HepG2 (cell line): ENCODE measurements around the gene RNF4. TPM values are rescaled to one million over a fixed set of nuclear protein-coding genes. Genes with fewer than 3 reads are reported as not detected.

ENCODE experiments used
- ATAC-seq: fragments of 200-7000 bp; cut with Tn5 transposase; 3 replicates; pipeline ENCODE4 v1.9.1; 2020; ENCODE audit warnings: mild to moderate bottlenecking, moderate library complexity
- BruUV-seq: library from RNA; stranded (reverse); fragments of 400-500 nt; replicated peaks from 2 replicates; lab custom pipeline; 2021; lab: Mats Ljungman, UMichigan
- CTCF ChIA-PET: fragments of 300-600 bp; formaldehyde crosslinking; extraction: SDS; loops from one replicate; lab custom pipeline; 2021; ENCODE audit warnings: low total read pairs, inconsistent platforms, low intra/inter-chr PET ratio; lab: Yijun Ruan, JAX
- POLR2A ChIA-PET: fragments of 350-600 bp; sonication (Branson Sonifier 250); formaldehyde crosslinking; loops from one replicate; lab custom pipeline; 2020; ENCODE audit warnings: antibody characterized with exemption, inconsistent platforms; lab: Yijun Ruan, JAX
- DNase-seq: peaks from one replicate; pipeline ENCODE4 v3.0.0-alpha.2; 2015; ENCODE audit warnings: low spot score
- FAIRE-seq: peaks from 3 replicates; lab custom pipeline; 2011; peaks lifted over from hg19 to GRCh38; lab: Jason Lieb, UNC
- H2AFZ ChIP-seq: one replicate; pipeline ENCODE4 v1.6.1; 2011; ENCODE audit warnings: low read length, inconsistent platforms
- H3K27ac ChIP-seq: fragments of 300-600 bp; 3 replicates; pipeline ENCODE4 v1.8.0; 2011; ENCODE audit warnings: mixed run types, mild to moderate bottlenecking, mixed read lengths, low read length, inconsistent platforms; ENCODE audit not compliant: insufficient read depth; ENCODE audit errors: extremely low read length
- H3K27me3 ChIP-seq, 2 experiments: fragments of 200-600 bp in 1 of 2; 2 replicates in 1 of 2; 3 replicates in 1 of 2; pipeline versions ENCODE4 v1.6.0 to v1.8.0; 2011; ENCODE audit warnings: low read length in 2 of 2, mild to moderate bottlenecking in 2 of 2, moderate library complexity in 2 of 2, inconsistent platforms in 1 of 2; ENCODE audit not compliant: insufficient read depth in 2 of 2, control insufficient read depth in 1 of 2
- H3K36me3 ChIP-seq, 2 experiments: fragments of 200-600 bp in 1 of 2; replicated peaks in 1 of 2; 2 replicates in 1 of 2; 3 replicates in 1 of 2; pipeline versions ENCODE4 v1.5.1 to v1.8.0; 2011; ENCODE audit warnings: low read length in 2 of 2, inconsistent platforms in 1 of 2; ENCODE audit not compliant: insufficient read depth in 2 of 2, control insufficient read depth in 1 of 2
- H3K4me1 ChIP-seq: 2 replicates; pipeline ENCODE4 v1.5.1; 2012; ENCODE audit warnings: low read length, inconsistent platforms; ENCODE audit not compliant: insufficient read depth
- H3K4me2 ChIP-seq: 2 replicates; pipeline ENCODE4 v1.6.0; 2011; ENCODE audit warnings: low read depth, low read length, inconsistent platforms
- H3K4me3 ChIP-seq, 3 experiments: fragments of 200-600 bp in 1 of 3; sonication (generic), shearing (Covaris generic) in 1 of 3; replicated peaks in 1 of 3; 2 replicates each; pipeline ENCODE4 v1.5.1; 2011 to 2016; ENCODE audit warnings: low read length in 3 of 3, inconsistent platforms in 2 of 3, low read depth in 2 of 3, mild to moderate bottlenecking in 2 of 3, control low read depth in 1 of 3, mixed read lengths in 1 of 3; ENCODE audit not compliant: insufficient read depth in 1 of 3
- H3K79me2 ChIP-seq: one replicate; pipeline ENCODE4 v1.6.1; 2011; ENCODE audit warnings: low read length, inconsistent platforms; ENCODE audit not compliant: insufficient read depth
- H3K9ac ChIP-seq: 2 replicates; pipeline ENCODE4 v1.6.0; 2011; ENCODE audit warnings: mild to moderate bottlenecking, low read depth, low read length, inconsistent platforms; ENCODE audit not compliant: insufficient read depth
- H3K9me3 ChIP-seq: 2 replicates; pipeline ENCODE4 v1.5.1; 2012; ENCODE audit warnings: mild to moderate bottlenecking, low read length
- H4K20me1 ChIP-seq: 2 replicates; pipeline ENCODE4 v1.6.0; 2011; ENCODE audit warnings: inconsistent platforms, mild to moderate bottlenecking, low read length, moderate library complexity; ENCODE audit not compliant: insufficient read depth
- EEA1 ChIP-seq: sonication (generic); formaldehyde crosslinking; IDR thresholded peaks from 2 replicates; pipeline ENCODE4 v1.5.1; 2020; ENCODE audit warnings: mild to moderate bottlenecking, missing genetic modification reagents, borderline replicate concordance
- FOSL2 ChIP-seq: sonication (generic); formaldehyde crosslinking; IDR thresholded peaks from 2 replicates; pipeline ENCODE4 v1.4.0; 2020; ENCODE audit warnings: missing genetic modification reagents
- KLF15 ChIP-seq: sonication (generic); formaldehyde crosslinking; IDR thresholded peaks from 2 replicates; pipeline ENCODE4 v1.8.1; 2023; ENCODE audit warnings: borderline replicate concordance, mild to moderate bottlenecking, inconsistent platforms, missing genetic modification reagents, mixed read lengths
- NR2F1 ChIP-seq, 2 experiments: fragments of 450-650 bp in 1 of 2; formaldehyde crosslinking in 1 of 2; IDR thresholded peaks; 2 replicates each; pipeline versions ENCODE4 v1.5.0 to v1.6.1; 2016 to 2020; ENCODE audit warnings: mild to moderate bottlenecking in 1 of 2, missing compliant biosample characterization in 1 of 2, missing genetic modification reagents in 1 of 2, moderate library complexity in 1 of 2
- ZNF331 ChIP-seq: sonication (generic); formaldehyde crosslinking; IDR thresholded peaks from 2 replicates; pipeline ENCODE4 v1.4.0; 2020; ENCODE audit warnings: missing genetic modification reagents
- ZNF503 ChIP-seq: sonication (generic); formaldehyde crosslinking; IDR thresholded peaks from 2 replicates; pipeline ENCODE4 v1.4.0; 2020; ENCODE audit warnings: missing genetic modification reagents
- ZNF550 ChIP-seq: sonication (generic); formaldehyde crosslinking; IDR thresholded peaks from 2 replicates; pipeline ENCODE4 v1.4.0; 2020; ENCODE audit warnings: mild to moderate bottlenecking, missing genetic modification reagents, borderline replicate concordance
- ZNF556 ChIP-seq: sonication (generic); formaldehyde crosslinking; IDR thresholded peaks from 2 replicates; pipeline ENCODE4 v1.4.0; 2020; ENCODE audit warnings: mild to moderate bottlenecking, missing genetic modification reagents, borderline replicate concordance
- ZNF772 ChIP-seq: sonication (generic); formaldehyde crosslinking; IDR thresholded peaks from 2 replicates; pipeline ENCODE4 v1.5.0; 2020; ENCODE audit warnings: mild to moderate bottlenecking, missing genetic modification reagents
- WGBS: methylation state at CpG from one replicate; pipeline ENCODE4 v1.1.6; 2017; ENCODE audit warnings: low lambda C conversion rate; 5-methylcytosine and 5-hydroxymethylcytosine counted together
- in situ Hi-C: cut with HindIII; loops from 2 replicates; pipeline ENCODE4 v1.10.0; 2017; ENCODE audit warnings: low pct_unique_long_range_greater_than_20kb; ENCODE audit not compliant: extremely low pct_ligation_motif_present
- intact Hi-C: fragments of 100-400 bp; cut with micrococcal nuclease; formaldehyde crosslinking; loops from one replicate; pipeline ENCODE4 v1.10.0; 2022; ENCODE audit not compliant: unreplicated experiment
- polyA plus RNA-seq, 8 experiments: library from polyadenylated mRNA; depleted of rRNA in 3 of 8; stranded (reverse) in 7 of 8; unstranded in 1 of 8; fragments of >200 nt; fragmentation: Illumina TruSeq in 4 of 8; extraction: Trizol in 4 of 8; gene quantifications; 2 replicates each; pipeline versions ENCODE4 v1.2.1 to v1.2.3, GENCODE V29; 2011 to 2016; ENCODE audit warnings: low read depth in 4 of 8, missing spikeins in 1 of 8, mixed read lengths in 1 of 8; ENCODE audit not compliant: insufficient read depth in 1 of 8
- total RNA-seq, 5 experiments: library from RNA; depleted of rRNA; stranded (reverse); fragments of >200 nt; fragmentation: Illumina TruSeq; extraction: Trizol; gene quantifications; 2 replicates each; pipeline ENCODE4 v1.2.3, GENCODE V29; 2016; ENCODE audit warnings: low read depth in 1 of 5

Gene RNF4
- total and polyA plus RNA-seq, 2 of the 13 experiments (the other 11 are each of a cell fraction or from before 2014, with no cell fraction given): 38.1 to 45.1 TPM

GRCh38 chr4:2423695-2424094 is 45.2 kb upstream of the RNF4 start (continued):
- TF ChIP-seq ZNF556 (CRISPR knock-in tag): no peak
- TF ChIP-seq ZNF503: no peak

- WGBS: 14% methylated on average over 9 of the region's 10 CpGs
- CTCF ChIA-PET: no interaction called here
- no peaks in the 10 kb centered on the region for H3K79me2 ChIP-seq
- ATAC-seq (no peak), FAIRE-seq (no peak), DNase-seq (no peak)
- H3K4me2 ChIP-seq: no peak overlapping the region
- H4K20me1 ChIP-seq: no peaks in the 10 kb centered on the region
- POLR2A ChIA-PET: no interaction called here
- no peak overlapping the region for H2AFZ ChIP-seq
- no peak for TF ChIP-seq KLF15
- TF ChIP-seq EEA1 (CRISPR knock-in tag): no peak
- no peak for TF ChIP-seq ZNF550
- no peak for TF ChIP-seq NR2F1 (CRISPR knock-in tag; IDR thresholded peaks at IDR 0.05)
- no peak for TF ChIP-seq ZNF331
- TF ChIP-seq ZNF772 (CRISPR knock-in tag): no peak
- TF ChIP-seq FOSL2 (CRISPR knock-in tag): 0 out of 2 replicates have a peak, but pooled peaks have one; percentile 25
- H3K27me3 ChIP-seq: peaks cover 10 to 85% of the 10 kb centered on the region in 2 experiments; a peak in 4 of 5 replicates
- H3K36me3 ChIP-seq: no peaks in the 10 kb centered on the region
- H3K4me3 ChIP-seq: no peak overlapping the region
- H3K27ac ChIP-seq: no peak overlapping the region
- H3K4me1 ChIP-seq: peaks cover 14% of the 10 kb centered on the region
- H3K9ac ChIP-seq: no peak overlapping the region
- H3K9me3 ChIP-seq: no peaks in the 10 kb centered on the region
- in situ Hi-C loops (no loop called here), intact Hi-C loops (no loop called here)
- BruUV-seq: no TSS peak
Measured at GRCh38 chr4:2424581-2424980, 44.3 kb upstream of the RNF4 start.
